AG04449 (cell line): Measurements from ENCODE around the gene RBM47.

Source experiments
- CTCF ChIA-PET: fragments of 350-600 bp; formaldehyde crosslinking; extraction: SDS; loops from one replicate; lab custom pipeline; 2021; ENCODE audit warnings: antibody characterized with exemption; lab: Yijun Ruan, JAX
- POLR2A ChIA-PET: fragments of 400-600, 350-600 bp; formaldehyde crosslinking; extraction: SDS; loops from one replicate; lab custom pipeline; 2020; ENCODE audit warnings: antibody characterized with exemption, inconsistent platforms; lab: Yijun Ruan, JAX
- DNase-seq: peaks from one replicate; pipeline ENCODE4 v3.0.0-alpha.2; 2010; ENCODE audit warnings: low read depth, low spot score
- H3K4me3 ChIP-seq: 2 replicates; pipeline ENCODE4 v1.5.1; 2011; ENCODE audit warnings: low read depth, mild to moderate bottlenecking, control low read depth, low read length
- CTCF ChIP-seq: IDR thresholded peaks from one replicate; pipeline ENCODE4 v1.5.1; 2011; ENCODE audit warnings: mild to moderate bottlenecking, moderate library complexity, low read length, control low read depth, inconsistent platforms; ENCODE audit not compliant: insufficient read depth; ENCODE audit errors: missing control alignments

Gene RBM47

GRCh38 chr4:40502220-40502619, 127.4 kb downstream of the RBM47 start:
- CTCF ChIA-PET, result no interaction called here
- DNase-seq, result no peak
- H3K4me3 ChIP-seq, result no peak overlapping the region
- TF ChIP-seq CTCF, result no peak
- POLR2A ChIA-PET, result no interaction called here

GRCh38 chr4:40500781-40501180, 128.9 kb downstream of the RBM47 start:
- POLR2A ChIA-PET, result no interaction called here
- CTCF ChIA-PET, result no interaction called here
- DNase-seq, result no peak
- TF ChIP-seq CTCF, result no peak
- H3K4me3 ChIP-seq, result no peak overlapping the region

- ChIA-PET CTCF (no interaction called here), POLR2A (no interaction called here)
- no peak for DNase-seq
Observed at GRCh38 chr4:40493160-40493559, 136.5 kb downstream of the RBM47 start.

GRCh38 chr4:40492691-40493090, 137.0 kb downstream of the RBM47 start:
- no peak for TF ChIP-seq CTCF
- no peak for DNase-seq
- POLR2A ChIA-PET, result no interaction called here
- CTCF ChIA-PET, result no interaction called here
- H3K4me3 ChIP-seq, result no peak overlapping the region

More at GRCh38 chr4:40493160-40493559, 136.5 kb downstream of the RBM47 start:
- no peak overlapping the region for H3K4me3 ChIP-seq
- no peak for TF ChIP-seq CTCF

GRCh38 chr4:40490481-40490880, 139.2 kb downstream of the RBM47 start:
- no peak for DNase-seq
- no peak overlapping the region for H3K4me3 ChIP-seq
- no peak for TF ChIP-seq CTCF
- ChIA-PET POLR2A (no interaction called here), CTCF (no interaction called here)

GRCh38 chr4:40489961-40490360, 139.7 kb downstream of the RBM47 start:
- POLR2A ChIA-PET, result no interaction called here
- no peak overlapping the region for H3K4me3 ChIP-seq
- TF ChIP-seq CTCF, result no peak
- CTCF ChIA-PET, result no interaction called here
- no peak for DNase-seq
